SJCRH30 (cell line): ENCODE results near the gene HSBP1L1. TPM values are rescaled to one million over a fixed set of nuclear protein-coding genes. Genes with fewer than 3 reads are reported as not detected.

Experiments
- DNase-seq, 2 experiments: peaks; one replicate each; pipeline ENCODE4 v3.0.0-alpha.2; 2015 to 2020
- H3K27ac ChIP-seq: fragments of 250-450 bp; sonication (Bioruptor Pico); 2 replicates; pipeline ENCODE4 v1.5.1; 2020; ENCODE audit warnings: mild to moderate bottlenecking, moderate library complexity
- H3K27me3 ChIP-seq: fragments of 250-450 bp; sonication (Bioruptor Pico); 2 replicates; pipeline ENCODE4 v1.5.1; 2020; ENCODE audit warnings: mild to moderate bottlenecking, moderate library complexity
- H3K36me3 ChIP-seq: fragments of 250-450 bp; sonication (Bioruptor Pico); 2 replicates; pipeline ENCODE4 v1.5.1; 2020; ENCODE audit warnings: mild to moderate bottlenecking, moderate library complexity
- H3K4me1 ChIP-seq: fragments of 250-450 bp; sonication (Bioruptor Pico); 2 replicates; pipeline ENCODE4 v1.5.1; 2020; ENCODE audit warnings: mild to moderate bottlenecking, moderate library complexity
- H3K4me3 ChIP-seq: fragments of 250-450 bp; sonication (Bioruptor Pico); 2 replicates; pipeline ENCODE4 v1.5.1; 2020; ENCODE audit warnings: mild to moderate bottlenecking, moderate library complexity
- H3K9me3 ChIP-seq: fragments of 250-450 bp; sonication (Bioruptor Pico); replicated peaks from 2 replicates; pipeline ENCODE4 v1.5.1; 2020; ENCODE audit warnings: mild to moderate bottlenecking, moderate library complexity
- total RNA-seq: library from RNA; depleted of rRNA; stranded (reverse); fragments of >200 nt; shearing (Covaris generic); gene quantifications from 2 replicates; pipeline ENCODE4 v1.2.3, GENCODE V29; 2014

The HSBP1L1 gene
- total RNA-seq, 1 experiment from 2014 or later = not detected

DNA sequence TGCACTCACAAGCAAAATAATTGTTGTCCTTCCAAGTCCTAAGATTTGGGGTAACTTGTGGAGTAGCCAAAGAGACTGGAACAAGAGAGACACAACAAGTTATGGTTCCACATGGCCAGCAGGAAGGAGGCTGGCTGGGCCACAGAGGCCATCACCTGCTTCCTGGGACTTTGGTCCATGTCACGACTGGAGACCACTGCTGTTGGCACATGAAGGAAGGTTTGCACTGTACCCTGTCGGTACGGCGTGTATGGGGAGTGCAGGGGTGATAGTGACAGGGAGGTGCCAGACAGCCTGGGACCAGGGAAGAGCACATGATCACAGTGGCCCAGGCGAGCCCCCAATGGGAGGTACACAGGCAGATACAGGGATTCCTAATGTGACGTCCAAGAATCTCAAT, 28.5 kb upstream of the HSBP1L1 start:
- no peak overlapping the region for H3K27ac ChIP-seq
- no peaks in the 10 kb centered on the region for H3K36me3 ChIP-seq
- H3K4me3 ChIP-seq = no peak overlapping the region
- H3K9me3 ChIP-seq = peaks cover 8% of the 10 kb centered on the region; the same call in 1 of the 2 replicates
- H3K4me1 ChIP-seq = no peaks in the 10 kb centered on the region
- H3K27me3 ChIP-seq = no peaks in the 10 kb centered on the region
- no peak for DNase-seq

DNA sequence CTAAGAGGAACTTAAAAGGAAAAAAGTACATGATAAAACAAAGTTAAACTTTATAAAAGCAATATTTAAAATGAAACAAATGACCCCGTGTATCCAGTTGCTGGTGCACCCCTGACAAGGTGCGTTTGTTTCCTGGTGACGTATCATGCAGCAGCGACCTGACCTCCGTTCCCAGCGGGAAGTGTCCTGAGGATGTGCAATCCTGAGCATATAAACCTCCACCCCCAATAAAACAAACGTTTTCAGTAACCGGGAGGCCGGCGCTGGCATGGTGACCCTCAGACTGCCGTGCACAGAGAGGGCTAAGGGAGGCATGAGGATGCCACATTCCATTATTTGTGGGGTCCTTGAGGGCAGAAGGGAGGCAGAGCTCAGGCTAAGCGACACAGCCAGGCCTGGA, 27.8 kb upstream of the HSBP1L1 start:
- Histone ChIP-seq H3K9me3 (peaks cover 8% of the 10 kb centered on the region; the same call in 1 of the 2 replicates), H3K27ac (no peak overlapping the region), H3K4me1 (no peaks in the 10 kb centered on the region), H3K36me3 (no peaks in the 10 kb centered on the region), H3K4me3 (no peak overlapping the region), H3K27me3 (no peaks in the 10 kb centered on the region)
- DNase-seq = no peak

DNA sequence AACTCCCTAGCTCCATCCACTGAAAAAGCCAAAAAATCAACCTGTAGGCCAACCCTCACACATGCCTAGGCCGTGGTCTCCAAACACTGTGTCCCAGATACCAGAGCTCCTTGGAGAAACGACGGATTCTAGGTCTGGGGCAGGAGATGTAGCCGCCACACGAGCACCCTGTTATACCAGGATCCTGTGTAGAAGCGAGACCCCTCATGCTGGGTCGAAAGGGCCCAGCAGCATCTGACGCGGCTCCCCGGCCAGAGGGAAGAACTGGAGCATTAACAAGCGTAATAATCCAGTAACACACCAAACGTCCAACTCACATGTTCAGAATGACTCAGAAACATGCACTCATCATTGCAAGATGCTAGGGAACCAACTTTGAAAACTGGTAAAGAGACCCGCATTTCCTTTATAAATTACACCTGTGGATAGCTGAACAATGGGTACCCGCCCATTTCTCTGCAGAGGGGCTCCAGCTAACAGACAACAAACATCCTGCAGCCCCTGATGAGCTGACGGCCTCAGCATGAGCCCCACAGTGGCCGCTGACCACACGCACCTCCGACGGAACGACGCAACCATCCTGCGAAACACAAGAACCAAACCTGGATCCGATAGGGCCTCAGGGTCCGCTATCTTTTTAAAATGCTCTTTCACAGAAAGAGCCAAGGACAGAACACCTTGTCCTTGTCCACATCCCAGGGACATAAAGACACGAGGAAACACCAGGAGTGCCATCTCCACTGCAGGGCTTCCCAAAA, 27.2 kb upstream of the HSBP1L1 start:
- H3K36me3 ChIP-seq = no peaks in the 10 kb centered on the region
- H3K27ac ChIP-seq = no peak overlapping the region
- H3K27me3 ChIP-seq = no peaks in the 10 kb centered on the region
- no peaks in the 10 kb centered on the region for H3K4me1 ChIP-seq
- H3K4me3 ChIP-seq = no peak overlapping the region
- DNase-seq = no peak
- peaks cover 8% of the 10 kb centered on the region; the same call in 1 of the 2 replicates for H3K9me3 ChIP-seq

DNA sequence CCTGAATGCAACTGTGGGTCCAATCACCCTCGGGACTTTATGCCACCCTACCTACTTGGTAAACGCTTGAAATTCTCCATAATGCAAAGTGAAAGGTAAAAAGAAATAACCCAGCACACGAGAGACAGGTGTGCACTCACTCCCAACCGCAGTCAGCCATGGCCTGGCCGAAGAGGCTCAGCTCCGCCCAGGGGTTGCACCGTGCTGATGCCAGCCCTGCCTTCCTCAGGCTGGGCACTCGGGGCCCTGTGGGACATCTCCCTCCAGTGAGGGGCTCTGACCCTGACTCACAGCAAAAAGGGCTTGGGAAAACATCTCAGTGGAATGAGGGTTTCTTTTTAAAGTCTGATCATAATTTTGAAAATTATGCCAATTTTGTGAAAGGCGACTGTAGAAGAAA, 26.2 kb upstream of the HSBP1L1 start:
- H3K36me3 ChIP-seq = no peaks in the 10 kb centered on the region

DNA sequence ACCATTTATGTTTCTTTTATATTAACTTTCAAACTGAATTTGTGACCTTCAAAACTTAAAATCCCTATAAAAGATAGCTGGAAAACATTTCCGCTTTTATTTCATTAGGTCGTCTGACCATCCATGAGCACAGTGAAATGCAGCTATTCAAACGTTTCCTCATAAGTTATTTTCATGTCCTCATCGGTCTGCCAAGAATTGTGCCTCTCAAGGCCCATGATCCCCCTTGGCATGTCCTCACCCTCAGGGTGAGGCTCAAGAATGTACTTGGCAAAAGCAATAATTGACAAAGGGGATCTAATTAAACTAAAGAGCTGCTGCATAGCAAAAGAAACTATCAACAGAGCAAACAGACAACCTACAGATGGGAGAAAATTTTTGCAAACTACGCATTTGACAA, 25.3 kb upstream of the HSBP1L1 start:
- DNase-seq = no peak
- Histone ChIP-seq H3K36me3 (no peaks in the 10 kb centered on the region), H3K4me1 (no peaks in the 10 kb centered on the region), H3K27ac (no peak overlapping the region), H3K4me3 (no peak overlapping the region), H3K9me3 (no peaks in the 10 kb centered on the region), H3K27me3 (no peaks in the 10 kb centered on the region)

More for the DNA sequence above, 26.2 kb upstream of the HSBP1L1 start:
- Histone ChIP-seq H3K27ac (no peak overlapping the region), H3K27me3 (no peaks in the 10 kb centered on the region), H3K4me3 (no peak overlapping the region), H3K4me1 (no peaks in the 10 kb centered on the region), H3K9me3 (peaks cover 3% of the 10 kb centered on the region; the same call in 1 of the 2 replicates)
- DNase-seq = no peak

DNA sequence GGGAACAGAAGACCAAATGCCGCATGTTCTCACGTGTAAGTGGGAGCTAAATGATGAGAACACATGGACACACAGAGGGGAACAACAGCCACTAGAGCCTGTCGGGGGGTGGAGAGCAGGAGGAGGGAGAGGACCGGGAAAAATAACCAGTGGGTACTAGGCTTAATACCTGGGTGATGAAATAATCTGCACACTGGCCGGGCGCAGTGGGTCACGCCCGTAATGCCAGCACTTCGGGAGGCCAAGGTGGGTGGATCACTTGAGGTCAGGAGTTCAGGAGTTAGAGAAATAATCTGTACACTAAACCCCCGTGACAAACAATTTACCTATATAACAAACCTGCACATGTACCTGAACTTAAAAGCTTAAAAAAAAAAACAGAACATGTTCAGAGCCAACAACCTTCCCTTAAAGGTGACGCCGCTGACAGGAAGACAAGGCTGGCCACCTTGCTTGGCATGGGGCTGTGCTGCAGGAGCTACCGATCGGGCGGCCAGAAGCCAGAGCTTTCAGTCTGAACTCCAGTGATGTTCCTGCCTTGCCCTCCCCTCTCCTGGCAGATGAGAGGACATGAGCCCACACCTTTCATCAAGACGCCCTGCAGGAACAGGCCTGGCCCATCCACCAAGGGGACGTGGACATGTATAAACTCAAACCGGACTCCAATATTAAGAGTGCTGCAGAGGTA, 24.2 kb upstream of the HSBP1L1 start:
- H3K4me1 ChIP-seq = no peaks in the 10 kb centered on the region
- no peak for DNase-seq
- H3K36me3 ChIP-seq = no peaks in the 10 kb centered on the region
- H3K27ac ChIP-seq = no peak overlapping the region
- H3K27me3 ChIP-seq = no peaks in the 10 kb centered on the region
- no peaks in the 10 kb centered on the region for H3K9me3 ChIP-seq
- H3K4me3 ChIP-seq = no peak overlapping the region

DNA sequence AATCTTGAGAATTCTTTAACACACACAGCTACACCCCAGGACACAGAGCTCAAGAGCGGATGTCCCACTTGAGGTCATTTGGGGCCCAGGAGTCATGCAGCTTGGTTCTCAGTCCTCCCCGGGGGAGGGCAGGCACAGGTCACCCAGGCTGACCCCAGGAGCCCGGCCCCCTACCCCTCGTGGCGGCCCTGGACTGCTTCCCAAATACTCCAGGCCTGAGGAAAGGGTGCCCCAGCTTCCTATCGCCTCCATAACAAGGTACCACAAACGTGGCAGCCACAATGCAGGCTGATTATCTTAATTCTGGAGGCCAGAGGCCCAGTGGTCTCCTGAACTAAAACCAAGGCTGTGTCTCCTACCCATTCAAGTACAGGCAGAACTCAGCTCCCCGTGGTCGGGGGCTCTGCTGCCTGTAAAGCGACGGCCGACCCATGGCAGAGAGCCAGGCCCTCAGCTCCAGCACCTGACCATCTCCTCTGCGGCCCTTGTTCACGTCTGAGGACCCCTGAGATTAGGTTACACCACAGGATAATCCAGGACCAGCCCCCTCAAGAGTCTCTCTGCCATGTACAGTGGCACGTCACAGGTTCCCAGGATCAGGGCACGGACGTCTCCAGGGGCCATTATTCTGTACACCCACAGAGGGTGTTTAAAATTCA, 23.5 kb upstream of the HSBP1L1 start:
- Histone ChIP-seq H3K4me1 (no peaks in the 10 kb centered on the region), H3K4me3 (no peak overlapping the region), H3K27me3 (no peaks in the 10 kb centered on the region), H3K9me3 (no peaks in the 10 kb centered on the region), H3K27ac (no peak overlapping the region), H3K36me3 (no peaks in the 10 kb centered on the region)
- DNase-seq = no peak

DNA sequence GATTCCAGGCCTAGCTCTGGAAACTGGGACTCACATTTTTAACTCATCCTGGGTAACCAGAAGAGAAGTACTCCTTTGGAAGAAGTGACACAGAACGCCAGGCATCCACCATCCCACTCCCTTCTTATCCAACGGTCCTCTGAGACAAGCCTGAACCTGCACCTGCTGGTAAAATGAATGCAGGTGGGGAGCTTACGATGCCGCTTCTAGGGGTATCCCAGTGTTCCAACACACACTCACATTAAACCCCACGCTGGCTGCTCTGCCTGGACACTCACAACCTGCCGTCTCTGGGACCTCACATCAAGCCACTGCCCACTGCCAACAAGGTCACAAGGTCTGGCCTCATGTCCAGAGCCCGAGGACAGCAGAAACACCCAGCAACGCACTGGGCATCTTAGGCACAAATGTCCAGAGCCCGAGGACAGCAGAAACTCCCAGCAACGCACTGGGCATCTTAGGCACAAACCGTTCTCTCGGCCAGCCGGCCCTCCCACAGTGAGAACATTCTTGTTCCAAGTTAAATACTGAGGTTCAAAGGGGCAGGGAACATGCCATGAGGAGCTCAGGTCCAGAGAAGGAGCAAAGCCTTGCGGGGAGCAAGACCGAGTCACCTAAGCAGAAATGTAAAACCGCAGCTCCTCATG, 22.8 kb upstream of the HSBP1L1 start:
- DNase-seq = no peak
- Histone ChIP-seq H3K9me3 (no peaks in the 10 kb centered on the region), H3K4me1 (no peaks in the 10 kb centered on the region), H3K36me3 (no peaks in the 10 kb centered on the region), H3K27me3 (no peaks in the 10 kb centered on the region), H3K4me3 (no peak overlapping the region), H3K27ac (no peak overlapping the region)

DNA sequence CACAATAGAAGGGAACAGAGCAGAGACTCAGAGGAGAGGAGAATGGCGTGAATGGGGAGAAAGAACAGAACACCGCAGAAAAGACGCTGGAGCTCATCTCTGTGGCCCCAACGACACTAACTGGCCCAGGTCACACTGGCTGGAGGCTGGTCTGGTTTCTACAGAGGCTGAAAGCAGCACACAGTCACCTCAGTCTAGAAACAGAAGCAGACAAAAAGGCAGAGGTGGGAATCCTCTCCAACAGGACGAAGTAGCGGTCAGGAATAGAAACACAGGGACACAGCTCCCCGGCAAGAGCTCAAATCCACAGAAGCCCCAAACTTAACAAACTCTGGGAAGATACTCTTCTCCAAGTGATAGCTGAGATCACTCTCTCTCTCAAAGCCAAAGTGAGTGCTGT, 22.2 kb upstream of the HSBP1L1 start:
- Histone ChIP-seq H3K36me3 (no peaks in the 10 kb centered on the region), H3K4me3 (no peak overlapping the region), H3K9me3 (no peaks in the 10 kb centered on the region), H3K4me1 (no peaks in the 10 kb centered on the region), H3K27me3 (no peaks in the 10 kb centered on the region), H3K27ac (no peak overlapping the region)
- DNase-seq = no peak

DNA sequence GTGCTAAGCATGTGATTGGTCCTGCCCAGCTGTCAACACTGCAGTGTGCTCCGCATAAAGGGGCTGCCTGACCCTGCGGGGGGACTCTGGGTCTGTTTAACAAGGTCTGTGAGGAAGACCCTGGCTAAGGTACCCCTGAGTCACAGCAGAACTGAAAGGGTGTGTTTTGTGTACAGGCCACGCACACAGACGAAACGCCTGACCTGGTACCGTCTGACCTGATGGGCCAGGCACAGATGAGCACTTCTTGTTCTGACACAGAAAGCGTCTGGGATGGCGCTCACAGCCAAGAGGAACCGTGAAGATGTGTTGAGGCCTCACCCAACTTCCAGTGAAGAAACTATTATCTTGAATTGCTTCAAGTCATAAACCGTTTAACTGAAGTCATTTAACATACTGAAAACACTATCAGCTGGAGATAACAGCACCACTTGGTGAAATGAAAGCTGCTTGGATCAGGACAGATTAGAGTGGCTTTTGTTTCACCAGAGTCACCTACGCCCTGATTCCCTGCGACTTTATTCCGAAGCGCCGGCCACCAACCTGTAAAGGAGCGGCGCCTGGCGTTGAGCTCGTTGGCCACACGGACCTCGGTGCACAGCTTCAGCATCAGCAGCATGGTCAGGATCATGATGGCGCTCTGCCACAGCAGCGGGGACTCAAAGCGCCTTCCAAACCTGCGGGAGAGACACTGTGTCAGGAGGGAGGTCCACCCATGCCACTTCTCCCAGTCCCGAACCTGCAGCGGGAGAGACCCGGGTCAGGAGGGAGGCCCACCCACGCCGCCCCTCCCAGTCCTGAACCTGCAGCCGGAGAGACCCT, 21.4 kb upstream of the HSBP1L1 start:
- DNase-seq = no peak
- Histone ChIP-seq H3K9me3 (no peaks in the 10 kb centered on the region), H3K4me3 (no peak overlapping the region), H3K36me3 (no peaks in the 10 kb centered on the region), H3K27ac (no peak overlapping the region), H3K27me3 (no peaks in the 10 kb centered on the region), H3K4me1 (no peaks in the 10 kb centered on the region)

DNA sequence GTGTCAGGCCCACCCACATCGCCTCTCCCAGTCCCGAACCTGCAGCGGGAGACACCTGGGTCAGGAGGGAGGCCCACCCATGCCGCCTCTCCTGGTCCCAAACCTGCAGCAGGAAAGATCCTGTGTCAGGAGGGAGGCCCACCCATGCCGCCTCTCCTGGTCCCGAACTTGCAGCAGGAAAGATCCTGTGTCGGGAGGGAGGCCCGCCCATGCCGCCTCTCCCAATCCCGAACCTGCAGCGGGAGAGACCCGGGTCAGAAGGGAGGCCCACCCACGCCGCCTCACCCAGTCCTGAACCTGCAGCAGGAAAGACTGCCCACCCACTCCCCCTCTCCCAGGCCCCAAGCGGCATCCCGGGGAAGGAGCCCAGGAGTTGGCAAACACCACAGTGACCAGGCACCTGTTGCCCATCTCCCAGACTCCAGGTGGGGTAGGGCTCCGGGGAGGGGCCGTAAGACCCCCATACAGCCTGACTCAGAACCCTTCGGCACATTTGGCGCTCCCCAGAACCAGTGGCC, 20.8 kb upstream of the HSBP1L1 start:
- Histone ChIP-seq H3K4me1 (no peaks in the 10 kb centered on the region), H3K27ac (no peak overlapping the region), H3K9me3 (no peaks in the 10 kb centered on the region), H3K4me3 (no peak overlapping the region), H3K36me3 (no peaks in the 10 kb centered on the region), H3K27me3 (no peaks in the 10 kb centered on the region)
- no peak for DNase-seq

DNA sequence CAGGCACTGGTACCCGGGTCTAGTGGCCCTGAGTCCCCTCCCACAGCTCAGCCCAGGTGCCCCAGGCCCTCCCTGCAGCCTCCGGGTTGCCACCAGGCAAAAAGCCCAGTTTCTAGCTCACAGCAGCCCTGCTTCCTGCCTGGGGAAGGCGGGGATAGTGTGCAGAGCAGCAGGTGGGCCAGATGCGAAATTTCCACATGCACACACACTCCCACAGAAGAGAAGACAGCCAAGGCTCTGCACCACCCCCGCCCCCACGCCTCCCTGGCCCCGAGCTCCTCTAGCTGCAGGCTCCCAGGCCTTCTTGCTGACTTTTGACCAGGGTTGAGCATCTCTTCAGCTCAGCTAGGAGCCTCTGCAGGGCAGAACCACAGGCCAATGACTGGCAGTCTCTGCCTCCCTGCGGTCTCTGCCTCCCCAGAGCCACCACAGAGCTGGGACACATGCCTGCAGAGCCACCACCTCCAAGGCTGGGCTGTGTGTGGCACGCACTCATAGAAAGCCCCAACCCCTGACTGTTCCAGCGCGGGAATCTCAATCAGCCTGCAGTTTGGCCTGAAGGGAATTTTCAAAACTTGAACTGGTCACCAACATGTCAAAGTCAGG, 20.2 kb upstream of the HSBP1L1 start:
- Histone ChIP-seq H3K27ac (no peak overlapping the region), H3K4me3 (no peak overlapping the region), H3K4me1 (no peaks in the 10 kb centered on the region), H3K9me3 (no peaks in the 10 kb centered on the region), H3K36me3 (no peaks in the 10 kb centered on the region), H3K27me3 (no peaks in the 10 kb centered on the region)
- no peak for DNase-seq

DNA sequence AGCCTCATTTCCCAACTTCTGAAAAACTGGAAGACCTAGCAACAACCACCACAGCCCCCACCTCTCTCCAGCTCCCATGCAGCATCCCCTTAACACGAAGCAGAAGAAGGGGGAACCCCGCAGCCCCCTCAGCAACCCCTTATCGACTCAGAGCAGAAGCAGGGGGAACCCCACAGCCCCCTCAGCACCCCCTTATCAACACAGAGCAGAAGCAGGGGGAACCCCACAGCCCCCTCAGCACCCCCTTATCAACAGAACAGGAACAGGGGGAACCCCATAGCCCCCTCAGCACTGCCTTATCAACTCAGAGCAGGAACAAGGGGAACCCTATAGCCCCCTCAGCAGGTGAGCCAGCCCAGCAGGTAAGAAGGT, 19.7 kb upstream of the HSBP1L1 start:
- no peak overlapping the region for H3K27ac ChIP-seq
- no peaks in the 10 kb centered on the region for H3K9me3 ChIP-seq
- DNase-seq = no peak
- H3K4me1 ChIP-seq = no peaks in the 10 kb centered on the region
- no peaks in the 10 kb centered on the region for H3K36me3 ChIP-seq
- no peak overlapping the region for H3K4me3 ChIP-seq
- H3K27me3 ChIP-seq = no peaks in the 10 kb centered on the region
